ENCODE data around the gene SGPP1. TPM values are rescaled to one million over a fixed set of nuclear protein-coding genes. Genes with fewer than 3 reads are reported as not detected.

SGPP1 gene
- total and polyA plus RNA-seq, 2 of the 4 experiments (the other 2 are of a cell fraction): 8.6 to 11.1 TPM

GRCh38 chr14:63727736-63728728 is at the start of gene SGPP1 (continued):
- TF ChIP-seq MAFK (IDR thresholded peaks at IDR 0.05; ENCODE audit: low read depth, low read length): no peak

DNA sequence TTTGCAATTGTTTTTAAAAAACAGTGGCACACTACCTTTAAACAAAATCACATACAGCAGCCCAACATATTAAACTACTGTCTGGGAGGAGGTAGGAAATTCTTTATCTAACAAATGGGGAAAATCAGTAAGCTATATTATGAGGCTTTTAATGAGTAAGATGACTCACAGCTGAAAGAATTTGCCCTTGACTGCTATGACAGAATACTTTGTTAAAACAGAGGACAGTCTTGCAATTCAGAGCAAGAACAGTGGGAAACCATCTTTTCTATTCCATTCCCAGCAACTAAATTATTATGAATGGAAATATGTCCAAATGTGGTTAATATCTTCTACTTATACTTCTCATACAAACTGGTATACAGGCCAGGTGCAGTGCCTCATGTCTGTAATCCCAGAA is 49.2 kb upstream of the SGPP1 start:
- H3K23ac ChIP-seq (ENCODE audit: low read depth, low read length): no peak overlapping the region
- POLR2A ChIA-PET (ENCODE audit: unreplicated experiment): no interaction called here
- no peak overlapping the region for H3K27ac ChIP-seq (ENCODE audit: insufficient read depth, low read length)
- H3K56ac ChIP-seq (ENCODE audit: extremely low read depth, insufficient read depth, low read length): no peak overlapping the region
- H3K27me3 ChIP-seq (ENCODE audit: control insufficient read depth, insufficient read depth, low read length): no peaks in the 10 kb centered on the region
- no peak overlapping the region for H3K4me3 ChIP-seq (ENCODE audit: insufficient read depth, low read depth, low read length)
- peaks cover 3% of the 10 kb centered on the region; the same call in 1 of the 2 replicates for H3K4me1 ChIP-seq (ENCODE audit: control insufficient read depth, insufficient read depth, low read length)
- BruUV-seq (replicated peaks): no TSS peak
- H3K9me3 ChIP-seq (ENCODE audit: control insufficient read depth, insufficient read depth, low read length): no peaks in the 10 kb centered on the region
- H4K20me1 ChIP-seq (ENCODE audit: insufficient read depth, low read length): no peaks in the 10 kb centered on the region
- H4K5ac ChIP-seq (ENCODE audit: low read depth, low read length): no peak overlapping the region
- no peak overlapping the region for H2BK5ac ChIP-seq (ENCODE audit: low read depth, low read length, poor library complexity, severe bottlenecking)
- H3K14ac ChIP-seq (replicated peaks; ENCODE audit: low read depth, low read length): no peak overlapping the region
- no peak overlapping the region for H2BK20ac ChIP-seq (ENCODE audit: low read depth, low read length)
- in situ Hi-C loops (cut with MboI; ENCODE audit: low sequenced_read_pairs): loop anchor here (25.0 kb wide), 1 partner anchor 1615 kb away; no protein-coding TSS in a partner anchor
- no peaks in the 10 kb centered on the region for H3K36me3 ChIP-seq (ENCODE audit: control insufficient read depth, insufficient read depth, low read length)
- no peak overlapping the region for H3K9ac ChIP-seq (ENCODE audit: low read depth, low read length)
- no peak overlapping the region for H4K8ac ChIP-seq (ENCODE audit: low read depth in 2 of 2, low read length in 2 of 2)
- peak; percentile 25; the same call in 1 of the 2 replicates for TF ChIP-seq CEBPB (IDR thresholded peaks at IDR 0.05; ENCODE audit: low read depth, low read length)
- TF ChIP-seq SMC3 (IDR thresholded peaks at IDR 0.05; ENCODE audit: low read depth, low read length): no peak
- H2BK15ac ChIP-seq (ENCODE audit: low read depth, low read length): no peak overlapping the region
- H3K4ac ChIP-seq (ENCODE audit: low read depth, low read length): no peak overlapping the region
- peak; percentile 86 for ATAC-seq (ENCODE audit: low read depth)
- H4K91ac ChIP-seq (ENCODE audit: insufficient read depth, low read depth, low read length): no peak overlapping the region
- no peak overlapping the region for H2AK9ac ChIP-seq (replicated peaks; ENCODE audit: low read depth, low read length, poor library complexity)
- H3K4me2 ChIP-seq (ENCODE audit: low read depth, low read length): no peak overlapping the region
- no peaks in the 10 kb centered on the region for H3K79me1 ChIP-seq (ENCODE audit: low read depth in 1 of 2, low read length in 2 of 2)
- peak; percentile 69 for DNase-seq
- CTCF ChIA-PET: no interaction called here
- H2AFZ ChIP-seq (replicated peaks; ENCODE audit: low read length, poor library complexity): no peak overlapping the region
- dilution Hi-C loops (cut with HindIII; ENCODE audit: low sequenced_read_pairs, unreplicated experiment): no loop called here
- no peak overlapping the region for H3K18ac ChIP-seq (ENCODE audit: low read depth, low read length)
- no peak overlapping the region for H2BK120ac ChIP-seq (ENCODE audit: low read depth, low read length)
- H3K9me1 ChIP-seq (ENCODE audit: insufficient read depth, low read length): no peaks in the 10 kb centered on the region
- intact Hi-C loops (cut with micrococcal nuclease): loop anchor here (10.0 kb wide), 1 partner anchor 232 kb away; the partner anchor contains the start of gene PPP2R5E
- H2AK5ac ChIP-seq (ENCODE audit: low read depth, low read length): no peak overlapping the region
